Uterus (tissue), 4 donors: ENCODE data around the gene USP31. TPM values are rescaled to one million over a fixed set of nuclear protein-coding genes. Genes with fewer than 3 reads are reported as not detected.

Experiments
- DNase-seq, 2 donors: peaks; one replicate each; pipeline ENCODE4 v3.0.0-alpha.2; 2019 to 2020
- H3K27ac ChIP-seq, 2 donors: fragments of 200-600 bp; sonication (generic); 1 replicate in 1 of 2; 2 replicates in 1 of 2; pipeline ENCODE4 v1.5.1; 2016 to 2018
- H3K27me3 ChIP-seq, 2 donors: fragments of 200-600 bp; sonication (generic); one replicate each; pipeline ENCODE4 v1.5.1; 2018 to 2019; ENCODE audit warnings: control low read depth in 1 of 2
- H3K36me3 ChIP-seq, 2 donors: fragments of 200-600 bp; sonication (generic); one replicate each; pipeline ENCODE4 v1.5.1; 2019; ENCODE audit warnings: control low read depth in 1 of 2
- H3K4me1 ChIP-seq, 2 donors: fragments of 200-600 bp; sonication (generic); one replicate each; pipeline ENCODE4 v1.5.1; 2018 to 2019; ENCODE audit warnings: control low read depth in 1 of 2
- H3K4me3 ChIP-seq, 2 donors: fragments of 200-600 bp; sonication (generic); 1 replicate in 1 of 2; 2 replicates in 1 of 2; pipeline ENCODE4 v1.5.1; 2018 to 2019; ENCODE audit warnings: mild to moderate bottlenecking in 1 of 2
- H3K9me3 ChIP-seq, 2 donors: fragments of 200-600 bp; sonication (generic); one replicate each; pipeline ENCODE4 v1.5.1; 2019; ENCODE audit warnings: control low read depth in 1 of 2
- POLR2A ChIP-seq, 2 donors: fragments of 450-650 bp; IDR thresholded peaks; one replicate each; pipeline ENCODE4 v1.6.1; 2016; ENCODE audit warnings: antibody characterized with exemption in 2 of 2, mild to moderate bottlenecking in 1 of 2, moderate library complexity in 1 of 2
- intact Hi-C: fragments of 100-400 bp; cut with DNase I; formaldehyde crosslinking; loops from one replicate; pipeline ENCODE4 v1.15.1; 2023; ENCODE audit warnings: low total_unique reads
- total RNA-seq, 4 donors: library from RNA; depleted of rRNA in 3 of 4; stranded (reverse); fragments of >200 nt in 3 of 4; gene quantifications; one replicate each; pipeline versions ENCODE4 v1.1.0 to v1.2.4, GENCODE V29; 2014 to 2023
- TF ChIP-seq, protein P1 (sequence below), 4 experiments: fragments of 200-600 bp in 2 of 4; fragments of 450-650 bp in 2 of 4; sonication (generic) in 2 of 4; IDR thresholded peaks; one replicate each; pipeline ENCODE4 v1.5.1; 2016 to 2019; ENCODE audit warnings: antibody characterized with exemption in 4 of 4, mild to moderate bottlenecking in 2 of 4, moderate library complexity in 1 of 4
- donor health status: DM: yes; HTN: yes; CAD: no.

The USP31 gene
- total RNA-seq, 4 donors from 2014 or later = 11.8 to 62.0 (median 28.2) TPM

DNA sequence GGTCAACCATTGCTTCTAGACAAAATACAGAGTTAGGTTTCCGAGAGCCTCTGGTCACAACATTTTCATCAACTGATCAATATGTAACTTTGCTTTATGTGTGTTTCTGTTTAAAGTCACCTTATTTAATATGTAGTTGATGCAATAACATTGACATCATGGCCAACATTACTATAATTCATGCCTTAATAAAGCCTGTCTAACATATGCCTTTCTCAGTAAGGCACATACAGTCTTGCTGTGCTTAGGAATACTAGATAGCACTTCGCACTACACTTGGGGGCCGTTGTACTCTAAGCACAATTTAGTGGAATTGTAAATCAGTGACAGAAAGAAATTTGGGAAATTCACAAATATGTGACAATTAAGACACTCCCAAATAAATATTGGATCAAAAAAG, 23.7 kb upstream of the USP31 start:
- no peak for TF ChIP-seq POLR2A (IDR thresholded peaks at IDR 0.05)
- TF ChIP-seq, protein P1, sequence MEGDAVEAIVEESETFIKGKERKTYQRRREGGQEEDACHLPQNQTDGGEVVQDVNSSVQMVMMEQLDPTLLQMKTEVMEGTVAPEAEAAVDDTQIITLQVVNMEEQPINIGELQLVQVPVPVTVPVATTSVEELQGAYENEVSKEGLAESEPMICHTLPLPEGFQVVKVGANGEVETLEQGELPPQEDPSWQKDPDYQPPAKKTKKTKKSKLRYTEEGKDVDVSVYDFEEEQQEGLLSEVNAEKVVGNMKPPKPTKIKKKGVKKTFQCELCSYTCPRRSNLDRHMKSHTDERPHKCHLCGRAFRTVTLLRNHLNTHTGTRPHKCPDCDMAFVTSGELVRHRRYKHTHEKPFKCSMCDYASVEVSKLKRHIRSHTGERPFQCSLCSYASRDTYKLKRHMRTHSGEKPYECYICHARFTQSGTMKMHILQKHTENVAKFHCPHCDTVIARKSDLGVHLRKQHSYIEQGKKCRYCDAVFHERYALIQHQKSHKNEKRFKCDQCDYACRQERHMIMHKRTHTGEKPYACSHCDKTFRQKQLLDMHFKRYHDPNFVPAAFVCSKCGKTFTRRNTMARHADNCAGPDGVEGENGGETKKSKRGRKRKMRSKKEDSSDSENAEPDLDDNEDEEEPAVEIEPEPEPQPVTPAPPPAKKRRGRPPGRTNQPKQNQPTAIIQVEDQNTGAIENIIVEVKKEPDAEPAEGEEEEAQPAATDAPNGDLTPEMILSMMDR (IDR thresholded peaks at IDR 0.05) = no peak
- no peaks in the 10 kb centered on the region for H3K36me3 ChIP-seq
- no peaks in the 10 kb centered on the region for H3K27me3 ChIP-seq
- no peaks in the 10 kb centered on the region for H3K4me1 ChIP-seq
- intact Hi-C loops = no loop called here
- no peak overlapping the region for H3K27ac ChIP-seq
- H3K4me3 ChIP-seq = no peak overlapping the region
- no peak for DNase-seq
- no peaks in the 10 kb centered on the region for H3K9me3 ChIP-seq

DNA sequence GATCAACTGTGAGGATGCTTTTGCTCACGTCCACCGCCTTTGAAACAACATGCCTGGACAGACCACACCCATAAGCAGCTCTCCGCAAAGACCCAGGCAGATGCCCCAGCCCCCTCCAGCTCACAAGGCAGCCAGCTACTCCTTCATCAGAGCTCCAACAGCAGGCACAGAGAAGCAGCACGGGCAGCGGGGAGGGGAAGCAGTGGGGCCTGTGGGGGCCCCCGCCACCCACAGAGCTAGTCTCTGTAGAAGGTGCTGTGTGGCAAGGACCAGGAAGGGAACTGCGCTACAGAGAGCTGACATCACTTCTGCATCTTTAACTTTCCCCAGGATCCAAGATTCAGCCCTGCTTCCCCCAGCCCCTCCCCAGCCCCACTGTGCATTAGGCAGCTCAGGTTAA, 23.3 kb upstream of the USP31 start:
- intact Hi-C loops = no loop called here
- H3K36me3 ChIP-seq = no peaks in the 10 kb centered on the region
- DNase-seq = no peak

GRCh38 chr16:23164736-23165135, 15.5 kb upstream of the USP31 start:
- H3K9me3 ChIP-seq = no peaks in the 10 kb centered on the region
- DNase-seq = no peak
- no peak overlapping the region for H3K27ac ChIP-seq
- intact Hi-C loops = no loop called here
- no peaks in the 10 kb centered on the region for H3K27me3 ChIP-seq
- no peak overlapping the region for H3K4me3 ChIP-seq
- no peaks in the 10 kb centered on the region for H3K36me3 ChIP-seq
- TF ChIP-seq, protein P1 (IDR thresholded peaks at IDR 0.05) = no peak
- no peak for TF ChIP-seq POLR2A (IDR thresholded peaks at IDR 0.05)
- H3K4me1 ChIP-seq = no peaks in the 10 kb centered on the region

More for the DNA sequence above, 23.3 kb upstream of the USP31 start:
- no peak overlapping the region for H3K4me3 ChIP-seq
- H3K4me1 ChIP-seq = no peaks in the 10 kb centered on the region
- no peaks in the 10 kb centered on the region for H3K27me3 ChIP-seq
- no peaks in the 10 kb centered on the region for H3K9me3 ChIP-seq
- no peak overlapping the region for H3K27ac ChIP-seq
- TF ChIP-seq POLR2A (IDR thresholded peaks at IDR 0.05) = no peak
- TF ChIP-seq, protein P1 (IDR thresholded peaks at IDR 0.05) = no peak

GRCh38 chr16:23163921-23164320, 14.7 kb upstream of the USP31 start:
- intact Hi-C loops = no loop called here
- Histone ChIP-seq H3K4me1 (no peaks in the 10 kb centered on the region), H3K9me3 (no peaks in the 10 kb centered on the region), H3K27me3 (no peaks in the 10 kb centered on the region), H3K27ac (no peak overlapping the region), H3K4me3 (no peak overlapping the region), H3K36me3 (no peaks in the 10 kb centered on the region)
- no peak for DNase-seq
- TF ChIP-seq, protein P1 (IDR thresholded peaks at IDR 0.05) = no peak
- TF ChIP-seq POLR2A (IDR thresholded peaks at IDR 0.05) = no peak

DNA sequence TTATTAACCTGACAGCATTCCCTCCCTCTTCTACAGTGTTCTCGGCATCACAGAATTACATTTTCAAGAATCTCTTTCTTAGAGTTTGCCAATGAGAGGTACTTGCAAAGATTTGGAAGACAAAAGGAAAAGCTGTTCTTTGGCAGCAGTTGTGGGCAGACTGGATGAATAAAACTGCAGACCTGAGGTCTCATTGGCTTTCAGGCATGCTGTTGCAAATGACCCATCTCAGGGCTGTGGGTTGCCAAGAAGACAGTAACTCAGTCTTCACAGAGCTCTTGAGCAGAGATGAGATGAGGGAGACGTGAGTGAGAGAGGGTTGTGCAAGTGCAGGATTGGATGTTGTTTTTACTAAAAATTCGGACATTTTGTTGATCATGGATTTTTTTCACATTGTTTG, 11.3 kb upstream of the USP31 start:
- DNase-seq = no peak
- TF ChIP-seq, protein P1 (IDR thresholded peaks at IDR 0.05) = no peak
- TF ChIP-seq POLR2A (IDR thresholded peaks at IDR 0.05) = no peak
- Histone ChIP-seq H3K27ac (no peak overlapping the region), H3K36me3 (no peaks in the 10 kb centered on the region), H3K4me3 (no peak overlapping the region), H3K4me1 (no peaks in the 10 kb centered on the region), H3K9me3 (no peaks in the 10 kb centered on the region), H3K27me3 (no peaks in the 10 kb centered on the region)
- intact Hi-C loops = no loop called here
